ENCODE results near the gene ATXN7L3. TPM values are rescaled to one million over a fixed set of nuclear protein-coding genes. Genes with fewer than 3 reads are reported as not detected.

Gene ATXN7L3
- total RNA-seq, 1 donor from 2014 or later = 62.8 TPM

GRCh38 chr17:44211281-44212265, 11.9 kb upstream of the ATXN7L3 start:
- H3K27ac ChIP-seq = peak overlapping the region in 1 of 2 donors; percentile 65

DNA sequence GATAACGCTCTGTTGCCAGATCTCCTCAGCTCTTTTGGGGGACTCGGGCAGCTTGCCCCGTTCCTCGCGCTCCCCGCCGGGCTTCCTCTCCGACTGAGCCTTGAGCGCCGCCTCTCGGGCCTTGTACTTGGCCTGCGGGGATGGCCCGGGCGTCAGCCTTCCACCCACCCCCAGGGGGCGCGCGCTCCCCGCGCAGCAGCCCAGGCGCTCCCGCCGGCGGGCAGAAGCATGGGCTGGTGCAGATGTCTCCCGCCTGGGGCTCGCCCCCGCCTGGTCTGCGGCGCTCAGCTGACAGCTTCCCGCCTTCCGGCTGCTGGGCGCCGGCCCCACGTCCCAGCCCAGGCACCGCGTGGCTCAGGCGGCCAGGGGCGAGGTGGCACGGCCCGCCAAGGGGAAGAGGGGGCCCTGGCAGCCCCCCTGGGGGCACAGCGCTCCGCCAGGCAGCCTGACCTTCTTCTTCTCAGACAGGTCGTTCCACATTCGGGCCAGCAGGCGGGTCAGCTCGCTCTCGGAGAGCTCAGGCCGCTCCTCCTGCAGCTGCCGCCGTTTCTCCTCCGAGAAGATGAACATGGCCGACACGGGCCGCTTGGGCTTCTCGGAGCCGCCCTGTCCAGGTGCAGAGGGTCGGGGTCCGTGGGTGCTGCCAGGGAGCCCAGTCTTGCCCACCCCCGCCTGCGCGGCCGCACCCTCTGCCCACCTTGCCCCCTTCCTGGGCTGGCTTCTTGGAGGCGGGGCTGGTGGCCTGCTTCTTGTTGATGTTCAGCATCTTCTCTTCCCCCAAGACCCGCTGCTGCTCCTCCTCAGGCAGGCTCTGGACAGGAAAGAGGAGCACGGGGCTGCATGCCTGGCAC, 10.9 kb upstream of the ATXN7L3 start:
- Histone ChIP-seq H3K4me3 (peak overlapping the region in 1 of 2 donors; percentile 14), H3K9me3 (no peaks in the 10 kb centered on the region), H3K27me3 (no peaks in the 10 kb centered on the region), H3K4me1 (peaks cover 0 to 9% of the 10 kb centered on the region in 2 donors), H3K36me3 (peaks cover 54 to 66% of the 10 kb centered on the region in 2 donors), H3K27ac (peak overlapping the region; percentile 29 to 65)
- TF ChIP-seq, protein P1, sequence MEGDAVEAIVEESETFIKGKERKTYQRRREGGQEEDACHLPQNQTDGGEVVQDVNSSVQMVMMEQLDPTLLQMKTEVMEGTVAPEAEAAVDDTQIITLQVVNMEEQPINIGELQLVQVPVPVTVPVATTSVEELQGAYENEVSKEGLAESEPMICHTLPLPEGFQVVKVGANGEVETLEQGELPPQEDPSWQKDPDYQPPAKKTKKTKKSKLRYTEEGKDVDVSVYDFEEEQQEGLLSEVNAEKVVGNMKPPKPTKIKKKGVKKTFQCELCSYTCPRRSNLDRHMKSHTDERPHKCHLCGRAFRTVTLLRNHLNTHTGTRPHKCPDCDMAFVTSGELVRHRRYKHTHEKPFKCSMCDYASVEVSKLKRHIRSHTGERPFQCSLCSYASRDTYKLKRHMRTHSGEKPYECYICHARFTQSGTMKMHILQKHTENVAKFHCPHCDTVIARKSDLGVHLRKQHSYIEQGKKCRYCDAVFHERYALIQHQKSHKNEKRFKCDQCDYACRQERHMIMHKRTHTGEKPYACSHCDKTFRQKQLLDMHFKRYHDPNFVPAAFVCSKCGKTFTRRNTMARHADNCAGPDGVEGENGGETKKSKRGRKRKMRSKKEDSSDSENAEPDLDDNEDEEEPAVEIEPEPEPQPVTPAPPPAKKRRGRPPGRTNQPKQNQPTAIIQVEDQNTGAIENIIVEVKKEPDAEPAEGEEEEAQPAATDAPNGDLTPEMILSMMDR (IDR thresholded peaks at IDR 0.05) = peak; percentile 98 to 100 (median 100)
- DNase-seq (ENCODE audit: low spot score in 2 of 2) = peak; percentile 67 to 94
- intact Hi-C loops (cut with DNase I) = loop anchor here (1.0 to 10.0 kb wide), 3 partner anchors 10 to 294 kb away; partner anchors contain the start of genes GPATCH8 and SLC25A39

More at GRCh38 chr17:44211281-44212265, 11.9 kb upstream of the ATXN7L3 start:
- TF ChIP-seq, protein P1 (IDR thresholded peaks at IDR 0.05) = no peak
- no peaks in the 10 kb centered on the region for H3K9me3 ChIP-seq
- intact Hi-C loops (cut with DNase I) = loop anchor here (2.0 to 10.0 kb wide), 2 partner anchors 113 to 293 kb away; partner anchors contain the start of genes GPATCH8 and SLC25A39
- H3K27me3 ChIP-seq = no peaks in the 10 kb centered on the region
- H3K36me3 ChIP-seq = peaks cover 63 to 75% of the 10 kb centered on the region in 2 donors
- H3K4me3 ChIP-seq = no peak overlapping the region
- no peak for DNase-seq (ENCODE audit: low spot score in 2 of 2)
- H3K4me1 ChIP-seq = peaks cover 4 to 9% of the 10 kb centered on the region in 2 donors

GRCh38 chr17:44209786-44210341, 10.2 kb upstream of the ATXN7L3 start:
- Histone ChIP-seq H3K36me3 (peaks cover 46 to 59% of the 10 kb centered on the region in 2 donors), H3K27ac (peak overlapping the region; percentile 26 to 59)

DNA sequence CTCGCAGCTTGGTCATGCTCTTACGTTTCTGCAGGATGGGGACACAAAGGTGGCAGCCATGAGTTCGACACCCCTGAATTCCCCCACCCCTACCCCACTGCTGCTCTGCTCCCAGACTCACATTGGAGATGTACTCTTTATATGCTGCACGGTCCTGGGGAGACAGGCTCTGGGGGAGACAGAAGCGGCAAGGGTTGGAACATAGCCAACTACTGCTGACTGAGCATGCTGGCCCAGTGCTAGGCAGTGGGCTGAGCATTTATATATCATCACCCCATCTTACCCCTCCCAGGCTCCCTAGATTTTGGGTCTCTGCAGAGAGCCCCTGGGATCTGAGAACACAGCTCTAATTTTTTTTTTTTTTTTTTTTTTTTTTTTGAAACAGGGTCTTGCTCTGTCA, 8.1 kb upstream of the ATXN7L3 start:
- Histone ChIP-seq H3K36me3 (peaks cover 36 to 49% of the 10 kb centered on the region in 2 donors), H3K4me1 (peaks cover 0 to 9% of the 10 kb centered on the region in 2 donors), H3K27me3 (no peaks in the 10 kb centered on the region), H3K4me3 (no peak overlapping the region), H3K9me3 (no peaks in the 10 kb centered on the region), H3K27ac (no peak overlapping the region)
- TF ChIP-seq, protein P1 (IDR thresholded peaks at IDR 0.05) = no peak
- intact Hi-C loops (cut with DNase I) = no loop called here
- DNase-seq (ENCODE audit: low spot score in 2 of 2) = no peak

More at GRCh38 chr17:44209786-44210341, 10.2 kb upstream of the ATXN7L3 start:
- intact Hi-C loops (cut with DNase I) = loop anchor here (1.0 to 10.0 kb wide), 3 partner anchors 10 to 295 kb away; partner anchors contain the start of genes GPATCH8 and SLC25A39
- Histone ChIP-seq H3K27me3 (no peaks in the 10 kb centered on the region), H3K4me1 (peaks cover 0 to 9% of the 10 kb centered on the region in 2 donors), H3K9me3 (no peaks in the 10 kb centered on the region), H3K4me3 (peak overlapping the region in 1 of 2 donors; percentile 14)
- TF ChIP-seq, protein P1 (IDR thresholded peaks at IDR 0.05) = no peak
- DNase-seq (ENCODE audit: low spot score in 2 of 2) = no peak

DNA sequence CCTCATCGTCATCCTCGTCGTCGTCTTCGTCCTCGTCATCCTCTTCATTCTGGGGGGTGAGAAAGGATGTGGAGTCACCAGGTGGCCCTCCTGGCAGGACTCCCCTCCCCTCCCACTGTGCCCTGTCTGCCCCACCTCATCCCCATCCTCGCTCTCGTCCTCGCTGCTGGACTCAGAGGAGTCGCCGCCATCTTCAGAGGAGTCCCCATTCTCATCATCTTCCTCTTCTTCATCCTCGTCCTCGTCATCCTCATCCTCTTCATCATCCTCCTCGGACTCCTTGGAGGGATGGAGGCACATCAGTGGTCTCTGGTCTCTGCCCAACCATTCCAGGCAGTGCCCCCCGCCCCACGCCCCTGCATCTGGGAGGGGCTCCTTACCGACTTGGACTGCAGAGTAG, 7.6 kb upstream of the ATXN7L3 start:
- intact Hi-C loops (cut with DNase I) = no loop called here
- Histone ChIP-seq H3K4me3 (no peak overlapping the region), H3K27me3 (no peaks in the 10 kb centered on the region), H3K9me3 (no peaks in the 10 kb centered on the region), H3K36me3 (peaks cover 36 to 49% of the 10 kb centered on the region in 2 donors), H3K4me1 (peaks cover 0 to 9% of the 10 kb centered on the region in 2 donors), H3K27ac (no peak overlapping the region)
- no peak for DNase-seq (ENCODE audit: low spot score in 2 of 2)
- TF ChIP-seq, protein P1 (IDR thresholded peaks at IDR 0.05) = no peak

Data from ascending aorta (tissue), 2 donors.